Endodermal cell (in vitro differentiated cells): Measurements from ENCODE around the gene HIGD1A. TPM values are rescaled to one million over a fixed set of nuclear protein-coding genes. Genes with fewer than 3 reads are reported as not detected.

ENCODE experiments used
- DNase-seq: peaks from one replicate; pipeline ENCODE4 v3.0.0-alpha.2; 2017
- H3K27ac ChIP-seq: 2 replicates; pipeline ENCODE4 v1.5.1; 2013; ENCODE audit warnings: mild to moderate bottlenecking, low read depth, low read length, moderate library complexity
- H3K27me3 ChIP-seq: 2 replicates; pipeline ENCODE4 v1.6.1; 2013; ENCODE audit warnings: mild to moderate bottlenecking, low read length, moderate library complexity; ENCODE audit not compliant: insufficient read depth, control insufficient read depth, poor library complexity, severe bottlenecking
- H3K36me3 ChIP-seq: 2 replicates; pipeline ENCODE4 v1.7.0; 2013; ENCODE audit warnings: mild to moderate bottlenecking, low read length, moderate library complexity; ENCODE audit not compliant: control insufficient read depth, insufficient read depth
- H3K4me1 ChIP-seq: one replicate; pipeline ENCODE4 v1.7.0; 2013; ENCODE audit warnings: low read length; ENCODE audit not compliant: control insufficient read depth, insufficient read depth
- H3K4me3 ChIP-seq: 2 replicates; pipeline ENCODE4 v1.5.1; 2013; ENCODE audit warnings: mild to moderate bottlenecking, low read length, moderate library complexity
- H3K9ac ChIP-seq: 2 replicates; pipeline ENCODE4 v1.6.1; 2013; ENCODE audit warnings: mild to moderate bottlenecking, low read length, moderate library complexity; ENCODE audit not compliant: poor library complexity, severe bottlenecking; ENCODE audit errors: extremely low read depth
- H3K9me3 ChIP-seq: 2 replicates; pipeline ENCODE4 v1.6.1; 2013; ENCODE audit warnings: mild to moderate bottlenecking, low read length, moderate library complexity; ENCODE audit not compliant: control insufficient read depth
- H3K27ac Mint-ChIP-seq: 2 replicates; pipeline ENCODE4 v1.8.0; 2020; ENCODE audit warnings: mixed read lengths
- H3K27me3 Mint-ChIP-seq: 2 replicates; pipeline ENCODE4 v1.8.0; 2021; ENCODE audit warnings: mild to moderate bottlenecking, mixed read lengths; ENCODE audit not compliant: insufficient read depth
- H3K36me3 Mint-ChIP-seq: 2 replicates; pipeline ENCODE4 v1.8.0; 2020; ENCODE audit warnings: low read depth, mixed read lengths
- H3K4me1 Mint-ChIP-seq: 2 replicates; pipeline ENCODE4 v1.8.0; 2020; ENCODE audit warnings: mixed read lengths
- H3K4me3 Mint-ChIP-seq: 2 replicates; pipeline ENCODE4 v1.8.0; 2020; ENCODE audit warnings: mild to moderate bottlenecking, moderate library complexity, mixed read lengths
- H3K9me3 Mint-ChIP-seq: 2 replicates; pipeline ENCODE4 v1.8.0; 2020; ENCODE audit warnings: mild to moderate bottlenecking, mixed read lengths
- WGBS, 2 experiments: methylation state at CpG; one replicate each; pipeline versions ENCODE4 v1.1.5 to v1.1.7; 2013; ENCODE audit warnings: missing lambda C conversion rate in 2 of 2, mixed read lengths in 1 of 2; ENCODE audit not compliant: insufficient coverage in 1 of 2, insufficient read length in 1 of 2; 5-methylcytosine and 5-hydroxymethylcytosine counted together
- total RNA-seq, 2 donors: library from RNA; stranded (reverse); fragmentation: NEBNext Ultra II Directional in 1 of 2; extraction: Animal tissue kit (Norgen Biotek cat#: 25700) in 1 of 2; gene quantifications; 2 replicates in 1 of 2; 3 replicates in 1 of 2; pipeline ENCODE4 v1.2.1, GENCODE V29; 2021
- TF ChIP-seq, protein P1 (sequence below): fragments of 200-600 bp; sonication (generic); conservative IDR thresholded peaks from 2 replicates; pipeline ENCODE4 v1.5.0; 2021; ENCODE audit warnings: antibody characterized with exemption, mild to moderate bottlenecking

Gene HIGD1A
- total RNA-seq, 2 donors from 2014 or later: 116 to 121 TPM

DNA sequence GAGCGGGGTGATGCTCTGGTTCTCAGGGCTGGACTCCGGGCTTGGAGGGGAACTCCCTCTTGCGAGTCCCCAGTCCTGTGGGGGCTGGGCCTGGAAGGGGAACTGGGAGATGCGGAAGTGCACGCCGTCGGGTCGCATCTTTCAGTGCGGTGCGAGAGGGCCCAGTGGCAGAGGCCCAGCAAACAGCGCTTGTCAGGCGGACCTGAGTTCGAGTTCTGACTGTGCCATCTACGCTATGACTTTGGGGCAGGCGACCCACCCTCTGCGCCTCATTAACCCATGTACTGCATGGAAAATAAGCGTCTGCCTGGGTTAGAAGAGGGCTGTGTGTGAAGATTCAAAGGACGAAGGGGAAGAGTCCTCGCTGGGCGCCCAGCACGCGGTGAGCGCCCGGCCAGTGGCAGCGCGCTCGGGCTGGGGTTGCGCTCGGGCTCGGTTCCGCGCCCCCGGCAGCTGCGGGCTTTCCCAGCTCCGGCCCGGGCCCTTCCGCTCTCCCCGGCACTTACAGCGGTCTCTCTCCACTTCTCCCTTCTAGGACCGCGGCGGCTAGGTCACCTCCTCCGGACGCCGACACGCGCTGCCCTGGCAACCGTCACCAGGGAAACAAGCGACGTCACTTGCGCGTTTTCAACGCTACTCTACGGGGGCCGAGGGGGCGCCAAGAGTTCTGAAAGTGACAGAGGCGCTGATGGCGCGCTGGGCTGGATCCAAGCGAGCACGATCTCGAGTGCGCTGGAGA lies 31.5 kb downstream of the HIGD1A start, which contains the start of gene CCDC13:
Gene CCDC13, minus strand, starts transcription at position 584 of the 739 bp plus-strand sequence. CDS start 14,908 bp downstream, outside the sequence.
- Histone ChIP-seq H3K4me1 (no peaks in the 10 kb centered on the region), H3K9me3 (no peaks in the 10 kb centered on the region), H3K4me3 (peak within 1 kb of the TSS; percentile 80), H3K9ac (peak within 1 kb of the TSS; percentile 16), H3K36me3 (peaks cover 6% of the 10 kb centered on the region), H3K27ac (peak within 1 kb of the TSS; percentile 69), H3K27me3 (peaks cover 6% of the 10 kb centered on the region)
- DNase-seq: peak; percentile 98
- H3K4me1 Mint-ChIP-seq: no peaks in the 10 kb centered on the region
- peak within 1 kb of the TSS; percentile 78 for H3K27ac Mint-ChIP-seq
- H3K4me3 Mint-ChIP-seq: peak within 1 kb of the TSS; percentile 65
- TF ChIP-seq, protein P1, sequence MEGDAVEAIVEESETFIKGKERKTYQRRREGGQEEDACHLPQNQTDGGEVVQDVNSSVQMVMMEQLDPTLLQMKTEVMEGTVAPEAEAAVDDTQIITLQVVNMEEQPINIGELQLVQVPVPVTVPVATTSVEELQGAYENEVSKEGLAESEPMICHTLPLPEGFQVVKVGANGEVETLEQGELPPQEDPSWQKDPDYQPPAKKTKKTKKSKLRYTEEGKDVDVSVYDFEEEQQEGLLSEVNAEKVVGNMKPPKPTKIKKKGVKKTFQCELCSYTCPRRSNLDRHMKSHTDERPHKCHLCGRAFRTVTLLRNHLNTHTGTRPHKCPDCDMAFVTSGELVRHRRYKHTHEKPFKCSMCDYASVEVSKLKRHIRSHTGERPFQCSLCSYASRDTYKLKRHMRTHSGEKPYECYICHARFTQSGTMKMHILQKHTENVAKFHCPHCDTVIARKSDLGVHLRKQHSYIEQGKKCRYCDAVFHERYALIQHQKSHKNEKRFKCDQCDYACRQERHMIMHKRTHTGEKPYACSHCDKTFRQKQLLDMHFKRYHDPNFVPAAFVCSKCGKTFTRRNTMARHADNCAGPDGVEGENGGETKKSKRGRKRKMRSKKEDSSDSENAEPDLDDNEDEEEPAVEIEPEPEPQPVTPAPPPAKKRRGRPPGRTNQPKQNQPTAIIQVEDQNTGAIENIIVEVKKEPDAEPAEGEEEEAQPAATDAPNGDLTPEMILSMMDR: no peak
- 4 to 10% methylated on average over 26 to 63 of the region's 63 CpGs for WGBS, 2 experiments
- H3K9me3 Mint-ChIP-seq: peaks cover 12% of the 10 kb centered on the region
- H3K27me3 Mint-ChIP-seq: peaks cover 29% of the 10 kb centered on the region
- peaks cover 6% of the 10 kb centered on the region for H3K36me3 Mint-ChIP-seq

GRCh38 chr3:42771271-42771670 lies 33.0 kb downstream of the HIGD1A start:
- H3K27ac ChIP-seq: no peak overlapping the region
- no peaks in the 10 kb centered on the region for H3K9me3 ChIP-seq
- Mint-ChIP-seq H3K27ac (no peak overlapping the region), H3K36me3 (peaks cover 3% of the 10 kb centered on the region), H3K9me3 (peaks cover 12% of the 10 kb centered on the region), H3K4me3 (no peak overlapping the region), H3K4me1 (no peaks in the 10 kb centered on the region), H3K27me3 (peaks cover 29% of the 10 kb centered on the region)
- peaks cover 6% of the 10 kb centered on the region for H3K27me3 ChIP-seq
- H3K4me1 ChIP-seq: no peaks in the 10 kb centered on the region
- H3K4me3 ChIP-seq: no peak overlapping the region
- no peak for DNase-seq
- 90 to 100% methylated on average over 1 of the region's 1 CpG for WGBS, 2 experiments
- H3K9ac ChIP-seq: no peak overlapping the region
- TF ChIP-seq, protein P1: no peak
- no peaks in the 10 kb centered on the region for H3K36me3 ChIP-seq

DNA sequence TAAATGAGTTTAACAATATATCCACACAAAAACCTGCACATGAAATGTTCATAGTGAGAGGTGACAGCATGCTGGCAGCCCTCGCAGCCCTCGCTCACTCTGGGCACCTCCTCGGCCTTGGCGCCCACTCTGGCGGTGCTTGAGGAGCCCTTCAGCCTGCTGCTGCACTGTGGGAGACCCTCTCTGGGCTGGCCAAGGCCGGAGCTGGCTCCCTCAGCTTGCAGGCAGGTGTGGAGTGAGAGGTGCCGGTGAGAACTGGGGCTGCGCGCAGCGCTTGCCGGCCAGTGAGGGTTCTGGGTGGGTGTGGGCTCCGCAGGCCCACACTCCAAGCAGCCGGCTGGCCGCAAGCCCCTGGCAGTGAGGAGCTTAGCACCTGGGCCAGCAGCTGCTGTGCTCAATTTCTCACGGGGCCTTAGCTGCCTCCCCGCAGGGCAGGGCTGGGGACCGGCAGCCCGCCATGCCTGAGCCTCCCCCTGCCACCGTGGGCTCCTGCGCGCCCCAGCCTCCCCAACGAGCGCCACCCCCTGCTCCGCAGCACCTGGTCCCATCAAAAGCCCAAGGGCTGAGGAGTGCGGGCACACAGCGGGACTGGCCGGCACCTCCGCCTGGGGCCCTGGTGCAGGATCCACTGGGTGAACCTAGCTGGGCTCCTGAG lies 34.7 kb downstream of the HIGD1A start:
- Mint-ChIP-seq H3K27ac (no peak overlapping the region), H3K4me1 (no peaks in the 10 kb centered on the region), H3K36me3 (no peaks in the 10 kb centered on the region), H3K4me3 (no peak overlapping the region), H3K27me3 (peaks cover 29% of the 10 kb centered on the region), H3K9me3 (peaks cover 12% of the 10 kb centered on the region)
- H3K27ac ChIP-seq: no peak overlapping the region
- H3K9me3 ChIP-seq: no peaks in the 10 kb centered on the region
- H3K36me3 ChIP-seq: no peaks in the 10 kb centered on the region
- no peak overlapping the region for H3K9ac ChIP-seq
- 93 to 100% methylated on average over 14 to 28 of the region's 28 CpGs for WGBS, 2 experiments
- peaks cover 6% of the 10 kb centered on the region for H3K27me3 ChIP-seq
- TF ChIP-seq, protein P1: no peak
- DNase-seq: no peak
- H3K4me1 ChIP-seq: no peaks in the 10 kb centered on the region
- H3K4me3 ChIP-seq: no peak overlapping the region
